GM19372 (cell line): ENCODE data around the gene PACRG.

Experiments
- ATAC-seq: cut with Tn5 transposase; IDR thresholded peaks from one replicate; pipeline ENCODE4 v1.9.1; 2021; ENCODE audit warnings: mild to moderate bottlenecking, low read depth, moderate library complexity; ENCODE audit not compliant: unreplicated experiment

Gene PACRG

DNA sequence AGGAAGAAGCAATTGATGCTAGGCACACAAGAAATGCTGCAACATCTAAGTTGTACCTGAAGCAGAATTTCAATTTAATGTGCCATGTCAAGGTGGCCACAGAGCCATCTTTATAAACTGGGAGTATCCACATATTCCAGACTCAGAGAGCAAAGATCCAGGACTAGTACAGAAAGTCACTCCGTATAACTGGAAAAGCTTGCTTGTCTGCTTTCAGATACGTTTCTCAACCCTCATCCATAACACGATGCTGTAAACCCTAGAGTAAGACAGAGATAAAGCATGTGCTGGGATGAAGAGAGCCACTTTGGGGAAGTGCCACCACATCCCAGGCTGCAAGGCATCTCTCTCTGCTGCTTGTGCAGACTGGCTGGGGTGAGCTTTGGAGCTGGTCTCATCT, 134.7 kb downstream of the PACRG start:
- no peak for ATAC-seq

DNA sequence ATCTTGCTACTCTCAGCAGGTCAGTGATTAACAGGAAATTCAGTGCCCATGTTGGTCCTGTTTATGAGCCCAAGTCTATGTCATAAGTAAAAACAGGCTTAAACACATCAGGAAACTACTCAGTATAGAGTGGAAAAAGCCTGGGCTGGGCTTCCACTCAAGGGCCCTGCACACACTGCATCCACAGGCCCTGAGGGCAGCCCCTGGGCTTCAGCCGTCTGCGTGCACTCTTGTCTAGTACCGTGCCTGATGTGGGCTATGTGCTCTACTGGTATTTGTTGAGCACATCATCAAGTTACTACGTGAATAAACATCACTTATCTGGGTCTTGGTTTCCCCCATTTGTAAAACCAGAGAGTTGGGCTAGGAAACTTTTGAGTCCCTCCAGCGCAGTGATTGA, 135.2 kb downstream of the PACRG start:
- ATAC-seq, result no peak

DNA sequence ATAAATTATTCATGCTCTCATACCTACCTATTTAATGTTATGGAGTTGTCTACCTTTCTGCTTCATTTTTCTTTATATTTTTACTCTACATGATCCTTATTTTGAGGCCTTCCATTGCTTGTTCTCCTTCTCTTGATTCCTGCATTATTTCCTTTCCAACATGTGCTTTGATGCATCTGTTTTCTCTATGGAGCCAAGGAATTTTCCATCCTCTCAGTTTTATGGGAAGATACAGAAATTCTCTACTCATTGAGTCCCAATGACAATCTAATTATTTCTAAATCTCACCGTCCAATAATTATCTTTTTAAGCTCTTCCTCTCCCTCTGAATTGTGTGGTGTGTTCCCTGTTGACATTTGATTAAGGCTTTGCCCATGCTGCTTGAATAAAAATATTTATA, 136.0 kb downstream of the PACRG start:
- no peak for ATAC-seq

DNA sequence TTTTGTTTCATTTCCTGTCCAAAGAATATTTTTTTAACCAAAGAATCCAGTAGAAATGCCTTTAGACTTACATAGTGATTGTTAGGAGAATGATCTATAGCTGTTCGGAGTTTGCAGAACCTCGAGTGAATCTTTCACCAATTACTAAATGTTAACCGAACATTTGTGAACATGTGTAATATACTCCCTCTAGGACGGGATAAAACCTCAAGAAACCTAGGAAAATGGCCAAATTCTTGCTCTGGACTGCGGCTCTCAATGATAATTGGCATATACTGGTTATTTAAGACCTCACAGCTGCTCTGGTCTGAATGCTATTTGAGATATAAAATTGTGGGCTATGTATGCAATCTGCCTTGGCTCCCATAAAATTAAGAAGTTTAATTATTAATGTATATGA, 137.1 kb downstream of the PACRG start:
- no peak for ATAC-seq

DNA sequence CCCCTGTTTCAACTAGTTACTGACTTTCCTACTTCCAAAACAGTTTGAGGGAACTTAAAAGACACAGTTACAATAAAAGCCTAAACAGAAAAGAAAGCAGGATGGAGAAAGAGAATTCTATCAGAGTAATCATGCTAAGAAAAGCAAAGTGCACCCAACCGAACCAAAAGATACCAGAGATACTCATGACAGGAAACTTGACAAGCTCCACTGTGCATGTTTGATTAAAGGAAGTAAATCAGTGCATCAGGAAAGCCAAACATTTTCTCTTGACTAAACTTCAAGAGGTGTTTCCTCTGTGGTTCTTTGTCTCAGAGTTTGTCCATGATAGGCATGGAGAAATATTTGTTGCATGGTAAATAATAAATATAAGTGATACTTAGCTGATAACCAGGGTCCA, 138.9 kb downstream of the PACRG start:
- no peak for ATAC-seq

DNA sequence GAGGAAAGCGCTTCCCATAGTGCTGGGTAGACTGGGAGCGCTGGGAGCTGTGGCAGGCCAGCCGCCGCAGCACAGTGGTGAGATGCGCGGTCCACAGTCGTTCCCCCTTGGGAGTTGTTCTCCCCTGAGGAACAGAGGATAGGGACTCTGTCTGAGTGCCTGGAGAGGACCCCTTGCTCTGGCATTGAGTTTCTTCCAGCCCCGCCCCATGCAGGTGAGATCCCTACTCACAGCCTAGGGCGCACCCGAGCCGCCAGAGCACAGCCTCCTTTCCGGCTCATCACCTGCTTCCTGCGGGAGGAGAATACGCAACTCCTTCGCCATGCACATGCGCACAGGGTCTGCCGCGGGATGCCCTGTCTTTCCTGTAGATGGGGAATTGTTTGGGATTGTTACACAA, 140.6 kb downstream of the PACRG start:
- ATAC-seq, result no peak

DNA sequence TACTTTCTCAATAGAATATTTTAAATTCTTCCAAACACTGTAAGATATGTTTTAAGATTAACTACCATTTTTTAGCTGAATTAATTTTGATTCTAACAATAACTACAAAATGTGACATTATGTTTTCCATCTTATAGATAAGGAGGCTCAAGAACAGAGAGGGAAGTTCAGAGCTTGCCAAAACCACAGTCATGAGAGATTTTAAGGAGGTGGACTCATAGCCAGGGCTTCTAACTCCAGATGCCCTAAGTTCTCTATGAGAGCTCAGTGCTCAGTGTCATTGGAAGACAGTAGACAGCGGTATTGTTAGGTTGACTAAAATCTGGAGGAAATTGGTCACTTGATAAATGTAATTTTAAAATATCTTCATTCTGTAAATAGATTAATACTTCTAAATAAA, 144.2 kb downstream of the PACRG start:
- ATAC-seq, result no peak

DNA sequence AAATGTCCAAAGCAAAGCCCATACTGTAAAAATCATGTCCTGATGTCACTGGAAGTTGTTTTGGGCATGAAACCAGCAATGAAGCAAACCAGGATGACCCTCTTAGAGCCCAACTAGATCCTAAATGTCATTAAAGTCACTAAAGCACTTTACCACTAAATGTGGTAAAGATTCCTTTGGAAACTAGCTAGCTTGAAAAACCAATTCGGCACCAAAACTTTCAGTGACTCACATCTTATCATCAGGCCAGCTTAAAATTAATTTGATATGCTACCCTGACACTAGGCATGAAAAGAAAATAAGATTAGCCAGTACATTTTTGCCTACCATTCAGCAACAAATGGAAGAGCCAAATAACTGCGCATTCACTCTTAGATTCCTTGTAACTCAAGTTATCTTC, 145.8 kb downstream of the PACRG start:
- no peak for ATAC-seq

DNA sequence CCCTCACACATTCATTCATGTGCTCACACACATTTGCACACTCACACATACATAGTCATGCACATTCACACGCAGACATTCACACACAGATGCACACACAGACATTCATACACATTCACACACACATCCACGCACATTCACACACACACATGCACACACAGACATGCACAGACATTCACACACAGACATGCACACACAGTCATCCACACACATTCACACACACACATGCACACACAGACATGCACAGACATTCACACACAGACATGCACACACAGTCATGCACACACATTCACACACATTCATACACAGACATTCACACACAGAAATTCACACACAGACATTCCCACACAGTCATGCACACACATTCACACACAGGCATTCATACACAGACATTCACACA, 147.3 kb downstream of the PACRG start:
- ATAC-seq, result no peak

DNA sequence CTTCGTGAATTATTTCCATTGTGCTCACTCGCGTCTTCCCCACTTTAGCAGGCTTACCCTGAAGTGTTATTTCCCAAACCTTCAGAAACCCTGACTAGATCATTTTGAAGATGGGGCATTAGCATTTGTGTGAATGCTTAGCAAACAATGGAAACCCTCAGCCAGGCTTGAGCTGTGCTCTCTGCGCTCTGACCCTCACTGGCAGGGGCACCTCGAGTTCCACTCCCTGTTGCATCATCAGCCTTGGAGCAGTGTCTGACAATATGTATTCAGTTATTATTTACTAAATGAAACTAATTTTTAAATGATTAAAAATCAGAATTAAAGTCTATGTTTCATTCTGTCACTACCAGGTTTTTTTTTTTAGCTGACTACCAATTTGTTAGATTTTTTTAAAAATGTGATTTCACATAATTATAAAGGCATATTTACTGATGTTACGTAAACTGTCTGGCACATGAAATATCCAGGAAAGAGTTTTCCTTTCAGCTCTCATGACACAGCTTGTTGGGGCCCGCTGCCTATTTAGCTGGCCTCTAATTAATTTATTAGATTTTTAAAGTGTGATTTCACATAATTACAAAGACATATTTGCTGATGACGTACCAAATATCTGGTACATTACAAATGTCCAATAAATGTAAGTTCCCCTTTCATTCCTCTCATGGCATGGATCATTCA, 155.2 kb downstream of the PACRG start:
- no peak for ATAC-seq

DNA sequence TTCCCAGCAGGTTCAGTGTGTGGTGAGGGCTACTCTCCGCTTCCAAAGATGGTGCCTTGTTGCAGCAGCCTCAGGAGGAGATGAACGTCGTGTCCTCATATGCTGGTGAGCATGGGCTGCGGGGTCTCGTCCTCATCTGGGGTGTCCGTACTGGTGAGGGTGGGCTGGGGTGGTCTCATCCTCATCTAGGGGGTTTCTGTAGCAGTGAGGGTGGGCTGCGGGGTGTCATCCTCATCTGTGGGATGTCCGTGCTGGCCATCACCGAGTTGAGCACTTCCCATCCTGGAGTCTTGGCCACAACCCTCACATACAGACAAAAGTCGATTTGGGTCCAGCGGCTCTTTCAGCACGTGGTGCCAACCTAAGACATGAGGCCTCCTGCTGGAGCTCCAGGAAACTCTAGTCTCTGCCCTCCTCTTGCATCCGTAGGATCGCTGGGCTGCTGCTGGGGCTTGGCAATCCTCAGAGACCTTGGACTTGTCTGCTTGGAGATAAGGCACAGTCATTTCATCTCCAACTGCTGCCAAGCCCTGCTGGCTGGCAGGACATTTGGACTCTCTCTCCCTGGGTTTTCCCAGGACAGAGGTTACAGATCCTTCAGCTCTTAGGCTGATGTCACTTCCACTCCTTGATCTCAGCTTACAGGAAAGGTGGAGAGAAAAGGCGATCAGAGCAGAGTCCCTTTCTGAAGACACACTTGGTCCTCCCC, 160.4 kb downstream of the PACRG start:
- no peak for ATAC-seq

DNA sequence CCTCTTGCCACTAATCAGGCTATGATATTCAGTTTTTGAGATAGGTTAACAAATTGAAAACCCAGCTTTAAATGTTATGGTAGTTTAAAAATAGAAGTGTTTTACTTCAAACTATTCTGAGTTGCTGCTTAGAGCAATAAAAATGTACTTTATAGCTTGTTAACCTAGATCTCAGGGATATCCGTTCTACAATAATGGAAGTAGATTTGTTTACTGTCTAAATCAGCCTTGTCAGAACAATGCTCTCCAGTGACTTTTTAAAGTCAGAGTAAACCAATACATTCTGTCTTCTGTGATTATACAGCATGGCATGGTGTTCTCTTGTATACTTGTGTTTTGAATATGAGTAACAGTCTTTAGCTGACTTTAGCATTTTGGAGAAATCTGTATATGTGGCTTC, 161.5 kb downstream of the PACRG start:
- no peak for ATAC-seq

DNA sequence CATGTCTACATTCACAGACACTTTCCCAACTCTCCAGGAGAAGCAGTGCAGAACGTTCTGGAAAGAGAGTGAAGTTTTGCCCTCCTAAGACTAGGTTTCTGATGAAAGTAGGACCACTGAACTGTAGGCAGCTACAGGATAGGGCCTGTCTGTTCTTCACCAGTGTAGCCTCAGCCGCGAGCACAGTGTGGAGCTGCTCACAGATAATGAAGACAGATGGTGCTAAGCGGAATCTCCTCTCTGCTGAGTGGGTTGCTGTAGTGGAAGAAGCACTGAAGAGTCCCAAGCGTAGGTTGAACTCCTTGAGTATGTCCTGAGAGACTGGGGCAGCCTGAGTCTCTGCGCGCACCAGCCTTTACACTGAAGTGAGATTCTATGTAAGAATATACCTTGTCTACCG, 170.2 kb downstream of the PACRG start:
- no peak for ATAC-seq

DNA sequence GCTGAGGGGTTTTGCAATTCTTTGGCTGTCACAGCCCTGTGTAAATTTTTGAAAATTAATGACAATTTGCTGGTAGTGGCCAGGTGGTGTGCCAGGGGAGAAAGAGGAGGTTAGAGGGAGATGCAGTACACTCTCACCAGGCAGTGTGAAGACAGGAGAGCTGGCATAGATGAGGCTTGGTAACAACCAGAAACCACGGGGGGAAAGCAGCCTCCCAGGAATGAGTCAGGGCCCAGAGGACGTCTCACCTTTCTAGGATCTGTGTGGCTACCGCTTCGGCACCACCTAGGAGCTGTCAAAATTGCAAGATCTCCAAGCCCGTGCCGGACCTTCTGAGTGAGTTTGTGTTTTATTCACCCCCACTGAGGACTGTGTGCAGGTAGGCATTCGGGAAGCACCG, 171.4 kb downstream of the PACRG start:
- no peak for ATAC-seq

DNA sequence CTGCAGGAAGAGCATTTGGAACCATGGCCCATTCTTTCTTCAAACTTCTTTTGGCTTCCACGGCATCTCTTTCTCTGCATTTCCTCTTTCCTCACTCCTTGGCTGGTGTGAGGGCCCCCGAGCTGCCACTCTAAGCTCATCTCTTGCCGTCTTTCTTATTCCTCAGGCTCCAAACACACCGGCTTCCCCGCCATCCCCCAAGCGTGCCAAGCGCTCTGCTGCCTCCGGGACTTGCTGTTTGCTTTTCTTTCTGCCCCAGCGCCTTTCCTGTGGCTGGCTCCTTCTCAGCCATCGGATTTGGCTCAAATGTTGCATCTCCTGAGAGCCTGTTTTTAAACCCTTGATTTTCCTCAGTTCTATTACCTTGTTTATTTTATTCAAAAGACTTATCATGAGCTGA, 172.7 kb downstream of the PACRG start:
- no peak for ATAC-seq

DNA sequence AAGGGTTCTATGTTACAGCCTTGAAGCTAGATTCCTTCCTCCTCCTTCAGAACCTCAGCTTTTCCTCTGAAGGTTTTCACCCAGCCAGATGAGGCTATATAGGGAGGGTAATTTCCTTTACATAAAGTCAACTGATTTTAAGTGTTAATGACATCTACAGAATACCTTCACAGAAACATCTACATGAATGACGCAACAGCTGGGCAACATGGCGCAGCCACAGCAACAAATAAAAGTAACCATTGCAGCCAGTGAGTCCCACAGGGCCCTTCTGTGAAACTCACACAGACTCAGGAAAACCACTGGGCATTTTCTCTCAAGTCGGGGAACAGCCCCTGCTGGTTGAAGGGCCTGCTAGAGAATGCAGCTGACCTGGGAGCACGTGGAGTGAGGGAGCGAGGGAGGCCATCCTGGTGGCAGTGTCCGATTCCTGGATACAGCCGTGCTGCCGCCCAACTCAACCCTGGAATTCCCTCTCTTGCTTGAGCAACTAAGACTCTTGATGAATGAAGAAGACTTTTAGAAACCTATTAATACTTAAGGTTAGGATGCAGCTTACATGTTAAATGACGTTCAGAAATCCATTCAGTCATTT, 176.4 kb downstream of the PACRG start:
- no peak for ATAC-seq

DNA sequence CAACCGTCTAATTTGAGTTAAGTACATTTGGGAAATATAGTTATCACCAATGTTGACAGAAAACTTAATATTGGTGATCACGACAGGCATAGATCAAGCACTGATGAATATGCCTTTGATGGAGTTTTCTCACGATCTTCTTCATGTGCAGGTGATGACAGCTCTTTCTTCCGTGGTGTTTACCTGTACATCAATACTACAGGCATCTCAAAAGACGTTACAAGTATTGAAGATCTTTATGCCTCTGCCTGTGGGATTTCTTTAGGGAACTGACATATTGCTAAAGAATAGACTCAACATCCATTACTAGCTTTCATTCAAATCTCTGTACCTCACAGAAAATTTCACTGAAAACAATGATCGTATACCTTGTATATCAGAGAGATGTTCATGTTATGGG, 178.7 kb downstream of the PACRG start:
- no peak for ATAC-seq

DNA sequence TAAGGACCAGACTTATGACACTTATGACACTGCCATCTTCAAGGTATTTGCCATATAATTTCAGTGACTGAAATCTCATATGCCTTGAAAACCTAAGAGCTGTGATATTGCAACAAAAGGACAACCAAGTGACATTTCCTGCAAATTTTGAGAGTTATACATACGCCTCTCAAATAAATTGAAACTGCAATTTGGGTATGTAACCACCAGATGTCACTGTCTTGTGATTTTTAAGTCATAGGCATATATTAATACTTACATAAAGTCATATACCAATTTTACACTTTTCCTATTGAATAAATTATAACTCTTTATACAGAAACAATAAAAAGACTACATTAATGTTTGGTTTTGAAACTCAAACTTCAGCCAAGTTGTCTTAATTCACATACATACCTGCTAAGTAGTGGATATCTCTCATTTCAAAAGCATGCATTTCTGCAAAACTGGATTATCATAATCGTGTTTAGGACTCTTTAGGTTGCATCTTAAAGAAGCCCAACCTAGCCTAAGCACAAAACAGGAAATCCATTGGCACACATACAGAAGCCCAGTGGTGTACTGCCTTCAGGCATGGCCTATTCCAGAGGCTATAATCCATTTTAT, 180.2 kb downstream of the PACRG start:
- ATAC-seq, result no peak

DNA sequence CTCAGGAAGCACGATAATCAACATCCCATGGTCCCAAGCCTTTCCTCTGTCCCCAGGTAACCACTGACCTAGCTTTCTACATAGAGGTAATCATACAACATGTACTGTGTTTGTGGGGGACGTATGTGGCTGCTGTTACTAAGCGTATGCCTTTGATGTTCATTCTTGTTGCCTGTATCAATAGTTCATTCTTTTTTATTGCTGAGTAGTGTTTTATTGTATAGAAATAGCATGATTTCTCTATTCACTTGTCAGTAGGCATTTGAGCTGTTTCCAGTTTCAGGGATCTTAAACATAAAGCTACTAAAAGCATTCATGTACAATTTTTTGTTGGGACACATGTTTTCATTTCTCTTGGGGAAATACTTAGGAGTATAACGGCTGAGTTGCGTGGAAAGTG, 185.4 kb downstream of the PACRG start:
- ATAC-seq, result no peak

DNA sequence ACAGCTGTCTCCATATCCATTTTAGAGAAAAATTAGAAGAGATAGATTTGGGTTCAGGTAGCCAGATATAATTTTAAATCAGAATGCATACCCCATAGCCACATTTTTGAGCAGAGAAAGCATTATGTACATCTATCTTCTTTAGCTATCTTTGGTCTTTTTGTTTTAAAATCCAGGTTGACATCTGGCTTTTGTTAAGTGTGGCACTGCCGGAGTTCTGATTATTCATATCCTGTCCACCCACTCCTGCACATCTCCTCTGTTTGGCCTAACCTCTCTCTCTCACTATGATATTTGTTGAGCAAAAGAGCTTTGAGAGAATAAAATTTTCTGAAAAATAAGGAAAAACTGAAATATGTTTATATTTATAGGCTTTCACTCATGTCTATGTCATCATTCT, 189.7 kb downstream of the PACRG start:
- no peak for ATAC-seq

DNA sequence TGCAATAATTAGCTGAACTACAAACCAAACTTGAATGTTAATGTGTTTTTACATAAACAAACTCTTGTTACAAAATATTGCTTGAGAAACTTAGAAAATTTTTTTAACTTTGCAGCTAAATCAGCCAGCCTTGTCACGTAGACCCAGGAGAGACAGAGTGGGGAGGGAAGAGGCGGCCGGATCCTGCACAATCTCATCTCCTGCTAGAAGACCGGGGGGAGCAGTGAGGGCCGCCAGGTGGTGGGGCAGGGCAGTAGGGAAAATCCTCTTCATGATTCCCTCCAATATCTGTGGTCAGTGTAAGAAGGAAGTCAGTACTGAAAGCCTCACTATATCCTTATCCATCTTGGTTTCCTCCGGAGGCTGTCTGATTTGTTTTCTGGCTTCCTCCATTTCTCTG, 193.3 kb downstream of the PACRG start:
- no peak for ATAC-seq
